Measurements from ENCODE around the gene OR2Z1.
"Not testable (repeated sequence)": the region's sequence is repeated elsewhere in the genome, so short reads cannot be mapped to it uniquely, and the experiment has no call there.

OR2Z1 gene

DNA sequence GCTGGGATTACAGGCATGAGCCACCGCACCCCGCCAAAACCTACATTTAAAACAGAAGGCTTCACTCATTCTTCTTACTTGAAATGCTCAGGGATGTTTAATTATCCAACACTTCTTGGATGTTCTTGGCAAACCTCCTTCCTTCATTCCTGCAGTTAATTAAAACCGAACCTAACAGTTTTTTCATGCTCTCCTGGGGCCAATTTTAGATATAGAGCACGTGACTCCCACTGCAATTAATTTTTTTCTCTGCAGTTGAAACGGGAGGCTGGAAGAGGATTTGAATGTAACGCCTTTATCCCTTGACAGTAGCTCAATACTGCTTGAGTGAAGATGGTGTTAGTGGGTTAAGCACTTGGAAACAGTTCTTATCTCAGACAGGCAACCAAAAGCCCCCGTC, 18.2 kb upstream of the OR2Z1 start:
- no peak for DNase-seq

DNA sequence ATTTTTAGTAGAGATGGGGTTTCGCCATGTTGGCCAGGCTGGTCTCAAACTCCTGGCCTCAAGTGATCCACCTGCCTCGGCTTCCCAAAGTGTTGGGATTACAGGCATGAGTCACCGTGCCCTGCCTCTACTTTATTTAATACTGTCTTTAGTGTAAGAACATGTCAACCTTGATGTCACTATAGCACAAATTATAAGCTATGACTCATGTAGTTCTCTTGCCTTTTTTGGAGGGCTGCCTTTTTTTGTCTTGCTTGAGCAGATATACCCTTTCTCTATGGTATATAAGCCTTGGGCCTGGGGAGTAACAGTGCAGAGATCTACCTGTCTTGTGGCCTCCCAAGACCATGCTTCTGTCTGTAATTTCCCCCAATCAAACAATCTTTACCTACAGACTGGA, 16.1 kb upstream of the OR2Z1 start:
- DNase-seq, result not testable (repeated sequence)

DNA sequence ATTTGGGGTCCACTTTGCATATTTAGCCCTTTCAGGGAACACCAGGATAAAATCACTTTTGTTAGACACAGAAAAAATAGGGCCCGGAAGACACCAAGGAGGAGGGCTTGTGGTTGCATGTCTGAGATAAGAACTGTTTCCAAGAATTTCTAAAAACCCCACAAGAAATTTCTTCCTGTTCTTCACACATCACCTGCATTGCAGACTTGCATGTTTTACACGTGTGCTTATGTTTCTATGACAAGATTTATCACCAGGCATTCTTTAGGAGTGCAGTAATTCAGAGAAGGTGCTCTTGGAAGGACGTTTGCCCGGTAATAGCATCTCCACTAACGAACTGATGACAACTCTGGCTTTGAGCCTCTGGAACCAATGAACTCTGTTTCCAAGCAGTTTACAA, 15.7 kb upstream of the OR2Z1 start:
- no peak for DNase-seq

DNA sequence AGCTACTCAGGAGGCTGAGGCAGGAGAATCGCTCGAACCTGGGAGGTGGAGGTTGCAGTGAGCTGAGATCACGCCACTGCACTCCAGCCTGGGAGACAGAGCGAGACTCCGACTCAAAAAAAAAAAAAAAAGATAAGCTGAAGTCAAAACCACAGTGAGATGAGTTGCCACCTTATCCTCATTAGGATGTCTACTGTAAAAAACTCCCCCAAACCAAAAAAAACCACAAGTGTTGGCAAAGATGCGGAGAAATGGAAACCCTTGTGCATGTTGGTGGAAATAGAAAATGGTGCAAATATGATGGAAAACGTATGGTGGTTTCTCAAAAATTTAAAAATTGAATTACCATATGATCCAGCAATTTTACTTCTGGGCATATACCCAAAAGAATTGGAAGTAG, 11.1 kb upstream of the OR2Z1 start:
- not testable (repeated sequence) for DNase-seq

DNA sequence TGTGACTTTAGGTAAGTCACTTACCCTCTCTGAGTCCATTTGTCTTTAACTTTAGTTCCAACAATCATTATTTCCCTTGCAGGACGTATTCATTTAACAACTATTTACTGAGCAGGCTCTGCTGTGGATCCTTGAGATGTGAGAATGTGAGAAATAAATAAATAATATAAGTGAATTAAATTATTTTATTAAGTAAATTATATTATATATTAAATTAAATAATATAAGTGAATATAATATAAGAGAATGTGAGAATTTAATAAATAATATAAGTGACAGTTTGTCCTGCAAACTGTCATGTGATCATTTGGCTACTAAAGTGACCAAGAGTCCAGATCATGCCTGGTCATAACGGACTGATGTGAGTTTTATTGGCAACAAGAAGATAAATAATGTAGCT, 598 bp downstream of the OR2Z1 start:
- DNase-seq, result no peak

DNA sequence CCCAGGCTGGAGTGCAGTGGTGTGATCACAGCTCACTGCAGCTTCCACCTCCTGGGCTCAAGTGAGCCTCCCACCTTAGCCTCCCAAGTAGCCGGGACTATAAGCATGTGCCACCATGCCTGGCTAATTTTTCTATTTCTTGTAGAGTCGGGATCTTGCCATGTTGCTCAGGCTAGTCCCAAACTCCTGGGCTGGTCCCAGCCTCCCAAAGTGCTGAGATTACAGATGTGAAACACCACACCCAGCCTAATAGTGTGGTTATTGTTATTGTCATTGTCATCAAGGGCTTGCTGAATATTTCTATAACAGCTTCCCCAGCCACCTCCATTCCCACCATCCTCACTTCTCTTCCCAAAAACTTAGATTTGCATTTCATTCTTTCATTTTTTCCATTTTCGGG, 2.8 kb downstream of the OR2Z1 start:
- no peak for DNase-seq

DNA sequence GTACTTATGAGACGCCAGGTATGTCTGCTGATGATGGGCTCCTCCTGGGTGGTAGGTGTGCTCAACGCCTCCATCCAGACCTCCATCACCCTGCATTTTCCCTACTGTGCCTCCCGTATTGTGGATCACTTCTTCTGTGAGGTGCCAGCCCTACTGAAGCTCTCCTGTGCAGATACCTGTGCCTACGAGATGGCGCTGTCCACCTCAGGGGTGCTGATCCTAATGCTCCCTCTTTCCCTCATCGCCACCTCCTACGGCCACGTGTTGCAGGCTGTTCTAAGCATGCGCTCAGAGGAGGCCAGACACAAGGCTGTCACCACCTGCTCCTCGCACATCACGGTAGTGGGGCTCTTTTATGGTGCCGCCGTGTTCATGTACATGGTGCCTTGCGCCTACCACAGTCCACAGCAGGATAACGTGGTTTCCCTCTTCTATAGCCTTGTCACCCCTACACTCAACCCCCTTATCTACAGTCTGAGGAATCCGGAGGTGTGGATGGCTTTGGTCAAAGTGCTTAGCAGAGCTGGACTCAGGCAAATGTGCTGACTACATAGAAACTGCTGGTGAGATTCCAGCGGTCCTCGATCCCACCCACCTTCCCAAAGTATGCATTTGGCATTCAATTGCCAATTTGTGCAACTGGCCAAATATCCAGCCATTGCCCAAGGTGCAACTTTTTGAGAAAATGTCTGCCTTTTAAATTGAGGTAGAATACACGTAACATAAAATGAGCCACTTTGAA, 10.2 kb downstream of the OR2Z1 start:
- DNase-seq, result no peak

DNA sequence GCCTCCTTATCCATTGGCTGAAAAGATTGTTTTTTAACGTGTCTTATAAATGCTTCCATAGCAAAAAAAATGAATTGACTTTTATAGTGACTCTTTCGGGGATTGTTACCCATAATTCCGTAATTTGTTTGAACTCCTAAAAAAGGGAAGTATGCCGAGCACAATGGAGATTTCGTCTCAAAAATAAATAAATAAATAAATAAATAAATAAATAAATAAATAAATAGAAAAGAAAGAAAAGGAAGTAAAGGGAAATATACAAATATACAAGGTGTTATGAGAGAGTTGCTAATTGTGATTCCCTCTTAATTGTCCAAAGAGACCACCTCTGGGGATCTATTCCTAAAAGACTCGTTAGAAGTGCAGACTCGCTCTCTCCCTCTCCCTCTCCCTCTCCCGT, 16.9 kb downstream of the OR2Z1 start:
- no peak for DNase-seq

DNA sequence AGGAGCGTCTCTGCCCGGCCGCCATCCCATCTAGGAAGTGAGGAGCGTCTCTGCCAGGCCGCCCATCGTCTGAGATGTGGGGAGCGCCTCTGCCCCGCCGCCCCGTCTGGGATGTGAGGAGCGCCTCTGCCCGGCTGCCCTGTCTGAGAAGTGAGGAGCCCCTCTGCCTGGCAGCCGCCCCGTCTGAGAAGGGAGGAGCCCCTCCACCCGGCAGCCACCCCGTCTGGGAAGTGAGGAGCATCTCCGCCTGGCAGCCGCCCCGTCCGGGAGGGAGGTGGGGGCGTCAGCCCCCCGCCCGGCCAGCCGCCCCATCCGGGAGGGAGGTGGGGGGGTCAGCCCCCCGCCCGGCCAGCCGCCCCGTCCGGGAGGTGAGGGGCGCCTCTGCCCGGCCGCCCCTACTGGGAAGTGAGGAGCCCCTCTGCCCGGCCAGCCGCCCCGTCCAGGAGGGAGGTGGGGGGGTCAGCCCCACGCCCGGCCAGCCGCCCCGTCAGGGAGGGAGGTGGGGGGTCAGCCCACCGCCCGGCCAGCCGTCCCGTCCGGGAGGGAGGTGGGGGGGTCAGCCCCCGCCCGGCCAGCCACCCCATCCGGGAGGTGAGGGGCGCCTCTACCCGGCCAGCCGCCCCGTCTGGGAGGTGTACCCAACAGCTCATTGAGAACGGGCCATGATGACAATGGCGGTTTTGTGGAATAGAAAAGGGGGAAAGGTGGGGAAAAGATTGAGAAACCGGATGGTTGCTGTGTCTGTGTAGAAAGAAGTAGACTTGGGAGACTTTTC, 18.0 kb downstream of the OR2Z1 start:
- not testable (repeated sequence) for DNase-seq

DNA sequence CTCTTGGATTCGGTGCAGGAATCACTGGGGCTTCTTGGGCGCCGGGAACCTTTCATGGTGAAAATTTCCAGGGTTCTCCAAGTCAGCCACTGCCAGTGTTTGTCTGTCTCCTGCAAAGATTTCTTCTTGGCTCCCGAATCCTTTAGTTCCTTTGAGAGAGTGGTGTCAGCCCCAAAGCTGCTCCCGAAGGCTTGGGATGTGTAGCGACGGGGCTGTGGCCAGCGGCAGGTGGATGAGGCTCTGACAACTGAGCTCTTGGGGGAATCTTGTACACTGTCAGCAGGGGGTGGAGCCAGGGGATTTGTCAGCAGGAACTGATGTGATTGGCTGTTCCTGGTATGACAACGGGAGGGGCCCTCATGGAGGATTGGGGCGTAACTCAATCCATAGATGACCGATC, 45.8 kb downstream of the OR2Z1 start:
- not testable (repeated sequence) for DNase-seq

DNA sequence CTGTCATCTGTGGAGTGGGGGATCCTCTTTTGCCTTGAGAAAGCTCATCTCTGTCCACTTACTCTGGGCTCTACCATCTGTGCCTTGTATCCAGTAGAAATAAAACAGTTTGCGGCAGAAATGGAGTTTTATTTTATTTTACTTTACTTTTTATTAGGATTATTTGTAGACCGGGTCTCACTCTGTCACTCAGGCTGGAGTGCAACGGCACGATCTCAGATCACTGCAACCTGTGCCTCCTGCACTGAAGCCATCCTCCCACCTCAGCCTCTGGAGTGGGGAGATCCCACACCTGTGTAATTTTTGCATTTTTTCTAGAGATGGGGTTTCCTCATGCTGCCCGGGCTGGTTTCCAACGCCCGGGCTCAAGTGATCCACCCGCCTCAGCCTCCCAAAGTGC, 47.8 kb downstream of the OR2Z1 start:
- DNase-seq, result not testable (repeated sequence)

DNA sequence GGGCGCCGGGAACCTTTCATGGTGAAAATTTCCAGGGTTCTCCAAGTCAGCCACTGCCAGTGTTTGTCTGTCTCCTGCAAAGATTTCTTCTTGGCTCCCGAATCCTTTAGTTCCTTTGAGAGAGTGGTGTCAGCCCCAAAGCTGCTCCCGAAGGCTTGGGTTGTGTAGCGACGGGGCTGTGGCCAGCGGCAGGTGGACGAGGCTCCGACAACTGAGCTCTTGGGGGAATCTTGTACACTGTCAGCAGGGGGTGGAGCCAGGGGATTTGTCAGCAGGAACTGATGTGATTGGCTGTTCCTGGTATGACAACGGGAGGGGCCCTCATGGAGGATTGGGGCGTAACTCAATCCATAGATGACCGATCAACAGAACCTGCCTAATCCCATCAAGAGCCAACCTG, 52.2 kb downstream of the OR2Z1 start:
- DNase-seq, result not testable (repeated sequence)
